Measurements from ENCODE around the gene PHGDH.

GRCh38 chr1:119729044-119729443 lies 17.3 kb downstream of the PHGDH start:
- no peak for TF ChIP-seq CTCF (IDR thresholded peaks at IDR 0.05; ENCODE audit: extremely low read depth in 1 of 2, insufficient read depth in 1 of 2, low read depth in 1 of 2, low read length in 2 of 2)
- no peak for TF ChIP-seq POLR2A (IDR thresholded peaks at IDR 0.05; ENCODE audit: low read depth, low read length)
- no peak for TF ChIP-seq EZH2 (IDR thresholded peaks at IDR 0.05; ENCODE audit: borderline replicate concordance, low read depth, low read length, severe bottlenecking)
- TF ChIP-seq POLR2AphosphoS5 (IDR thresholded peaks at IDR 0.05; ENCODE audit: insufficient read depth, low read depth, low read length), result no peak
